Neural cell (in vitro differentiated cells): ENCODE measurements around the gene MYO18B.

Source experiments
- EP300 ChIP-seq: fragments of 450-650 bp; conservative IDR thresholded peaks from 2 replicates; pipeline ENCODE4 v1.6.1; 2014; ENCODE audit warnings: antibody characterized with exemption, mild to moderate bottlenecking, moderate library complexity; ENCODE audit not compliant: poor library complexity, severe bottlenecking
- SMC3 ChIP-seq: fragments of 450-650 bp; conservative IDR thresholded peaks from 2 replicates; pipeline ENCODE4 v1.6.1; 2014; ENCODE audit warnings: antibody characterized with exemption, mild to moderate bottlenecking, moderate library complexity; ENCODE audit not compliant: poor library complexity
- TF ChIP-seq, protein P1 (sequence below): fragments of 450-650 bp; IDR thresholded peaks from 2 replicates; pipeline ENCODE4 v1.5.1; 2014; ENCODE audit warnings: antibody characterized with exemption, mild to moderate bottlenecking, moderate library complexity; ENCODE audit not compliant: poor library complexity, severe bottlenecking
- TF ChIP-seq, protein P2 (sequence below): IDR thresholded peaks from 2 replicates; pipeline ENCODE4 v1.6.1; 2012; ENCODE audit warnings: borderline replicate concordance

DNA sequence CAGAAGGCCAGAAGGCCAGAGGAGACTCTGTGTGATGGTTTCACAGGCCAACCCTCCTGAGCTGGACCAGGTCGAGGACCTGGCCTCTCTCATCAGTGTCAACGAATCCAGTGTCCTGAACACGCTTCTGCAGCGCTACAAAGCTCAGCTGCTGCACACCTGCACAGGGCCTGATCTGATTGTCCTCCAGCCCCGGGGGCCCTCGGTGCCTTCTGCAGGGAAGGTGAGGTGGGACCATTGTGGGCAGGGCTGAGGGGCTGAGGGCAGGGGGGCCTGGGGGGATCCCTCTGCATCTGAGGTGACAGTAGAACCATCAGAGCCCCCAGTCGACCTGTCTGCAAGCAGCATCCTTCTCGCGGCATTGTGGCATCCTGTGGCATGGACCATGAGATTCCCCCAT, 30.3 kb downstream of the MYO18B start:
- TF ChIP-seq, protein P1, sequence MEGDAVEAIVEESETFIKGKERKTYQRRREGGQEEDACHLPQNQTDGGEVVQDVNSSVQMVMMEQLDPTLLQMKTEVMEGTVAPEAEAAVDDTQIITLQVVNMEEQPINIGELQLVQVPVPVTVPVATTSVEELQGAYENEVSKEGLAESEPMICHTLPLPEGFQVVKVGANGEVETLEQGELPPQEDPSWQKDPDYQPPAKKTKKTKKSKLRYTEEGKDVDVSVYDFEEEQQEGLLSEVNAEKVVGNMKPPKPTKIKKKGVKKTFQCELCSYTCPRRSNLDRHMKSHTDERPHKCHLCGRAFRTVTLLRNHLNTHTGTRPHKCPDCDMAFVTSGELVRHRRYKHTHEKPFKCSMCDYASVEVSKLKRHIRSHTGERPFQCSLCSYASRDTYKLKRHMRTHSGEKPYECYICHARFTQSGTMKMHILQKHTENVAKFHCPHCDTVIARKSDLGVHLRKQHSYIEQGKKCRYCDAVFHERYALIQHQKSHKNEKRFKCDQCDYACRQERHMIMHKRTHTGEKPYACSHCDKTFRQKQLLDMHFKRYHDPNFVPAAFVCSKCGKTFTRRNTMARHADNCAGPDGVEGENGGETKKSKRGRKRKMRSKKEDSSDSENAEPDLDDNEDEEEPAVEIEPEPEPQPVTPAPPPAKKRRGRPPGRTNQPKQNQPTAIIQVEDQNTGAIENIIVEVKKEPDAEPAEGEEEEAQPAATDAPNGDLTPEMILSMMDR, result no peak
- no peak for TF ChIP-seq EP300
- TF ChIP-seq, protein P2, sequence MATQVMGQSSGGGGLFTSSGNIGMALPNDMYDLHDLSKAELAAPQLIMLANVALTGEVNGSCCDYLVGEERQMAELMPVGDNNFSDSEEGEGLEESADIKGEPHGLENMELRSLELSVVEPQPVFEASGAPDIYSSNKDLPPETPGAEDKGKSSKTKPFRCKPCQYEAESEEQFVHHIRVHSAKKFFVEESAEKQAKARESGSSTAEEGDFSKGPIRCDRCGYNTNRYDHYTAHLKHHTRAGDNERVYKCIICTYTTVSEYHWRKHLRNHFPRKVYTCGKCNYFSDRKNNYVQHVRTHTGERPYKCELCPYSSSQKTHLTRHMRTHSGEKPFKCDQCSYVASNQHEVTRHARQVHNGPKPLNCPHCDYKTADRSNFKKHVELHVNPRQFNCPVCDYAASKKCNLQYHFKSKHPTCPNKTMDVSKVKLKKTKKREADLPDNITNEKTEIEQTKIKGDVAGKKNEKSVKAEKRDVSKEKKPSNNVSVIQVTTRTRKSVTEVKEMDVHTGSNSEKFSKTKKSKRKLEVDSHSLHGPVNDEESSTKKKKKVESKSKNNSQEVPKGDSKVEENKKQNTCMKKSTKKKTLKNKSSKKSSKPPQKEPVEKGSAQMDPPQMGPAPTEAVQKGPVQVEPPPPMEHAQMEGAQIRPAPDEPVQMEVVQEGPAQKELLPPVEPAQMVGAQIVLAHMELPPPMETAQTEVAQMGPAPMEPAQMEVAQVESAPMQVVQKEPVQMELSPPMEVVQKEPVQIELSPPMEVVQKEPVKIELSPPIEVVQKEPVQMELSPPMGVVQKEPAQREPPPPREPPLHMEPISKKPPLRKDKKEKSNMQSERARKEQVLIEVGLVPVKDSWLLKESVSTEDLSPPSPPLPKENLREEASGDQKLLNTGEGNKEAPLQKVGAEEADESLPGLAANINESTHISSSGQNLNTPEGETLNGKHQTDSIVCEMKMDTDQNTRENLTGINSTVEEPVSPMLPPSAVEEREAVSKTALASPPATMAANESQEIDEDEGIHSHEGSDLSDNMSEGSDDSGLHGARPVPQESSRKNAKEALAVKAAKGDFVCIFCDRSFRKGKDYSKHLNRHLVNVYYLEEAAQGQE, result no peak
- no peak for TF ChIP-seq SMC3
